NCI-H2081 (cell line): ENCODE measurements around the gene CLCN6.
"Not testable (repeated sequence)": the region's sequence is repeated elsewhere in the genome, so short reads cannot be mapped to it uniquely, and the experiment has no call there.

ENCODE experiments used
- DNase-seq, 2 experiments: peaks; one replicate each; lab custom pipeline; 2025; lab: John Stamatoyannopoulos, UW

CLCN6 gene

GRCh38 chr1:11796036-11796828 lies 9.8 kb upstream of the CLCN6 start:
- no peak for DNase-seq

GRCh38 chr1:11797525-11798216 lies 8.3 kb upstream of the CLCN6 start:
- no peak for DNase-seq

- no peak for DNase-seq
Measured at GRCh38 chr1:11799099-11799498, 6.9 kb upstream of the CLCN6 start.

GRCh38 chr1:11799896-11800295 lies 6.1 kb upstream of the CLCN6 start:
- DNase-seq = no peak

- DNase-seq = no peak
Measured at GRCh38 chr1:11800391-11800755, 5.6 kb upstream of the CLCN6 start.

GRCh38 chr1:11800756-11801433 lies 5.1 kb upstream of the CLCN6 start:
- no peak for DNase-seq

GRCh38 chr1:11802616-11802972 lies 3.4 kb upstream of the CLCN6 start:
- DNase-seq = no peak

GRCh38 chr1:11802973-11803885 lies 2.8 kb upstream of the CLCN6 start:
- DNase-seq = peak; percentile 58 to 64

GRCh38 chr1:11803924-11804665 lies 1.9 kb upstream of the CLCN6 start:
- not testable (repeated sequence) for DNase-seq

GRCh38 chr1:11804666-11805421 lies 1.1 kb upstream of the CLCN6 start:
- peak; percentile 55 to 85 for DNase-seq

- peak; percentile 78 to 81 for DNase-seq
Measured at GRCh38 chr1:11806307-11806936, 431 bp downstream of the CLCN6 start.

- DNase-seq = no peak
Measured at GRCh38 chr1:11807133-11807532, 1.1 kb downstream of the CLCN6 start.

- no peak for DNase-seq
Measured at GRCh38 chr1:11813021-11813420, 7.0 kb downstream of the CLCN6 start.

- no peak for DNase-seq
Measured at GRCh38 chr1:11817192-11817591, 11.2 kb downstream of the CLCN6 start.

- DNase-seq = no peak
Measured at GRCh38 chr1:11822091-11822490, 16.1 kb downstream of the CLCN6 start.

- no peak for DNase-seq
Measured at GRCh38 chr1:11823366-11824137, 17.6 kb downstream of the CLCN6 start.

GRCh38 chr1:11825131-11825530 lies 19.1 kb downstream of the CLCN6 start:
- DNase-seq = no peak

- no peak for DNase-seq
Measured at GRCh38 chr1:11826946-11827345, 21.0 kb downstream of the CLCN6 start.

- no peak for DNase-seq
Measured at GRCh38 chr1:11828511-11828910, 22.5 kb downstream of the CLCN6 start.
